Testis (tissue), 2 donors: ENCODE data around the gene LGI1.

Experiments
- POLR2A ChIP-seq: fragments of 450-650 bp; IDR thresholded peaks from one replicate; pipeline ENCODE4 v1.6.1; 2017; ENCODE audit warnings: antibody characterized with exemption, mild to moderate bottlenecking, moderate library complexity
- TF ChIP-seq, protein P1 (sequence below), 3 experiments: fragments of 450-650 bp in 2 of 3; fragments of 200-600 bp in 1 of 3; sonication (generic) in 1 of 3; IDR thresholded peaks; one replicate each; pipeline ENCODE4 v1.5.1; 2016 to 2019; ENCODE audit warnings: antibody characterized with exemption in 3 of 3, mild to moderate bottlenecking in 2 of 3, moderate library complexity in 1 of 3

- TF ChIP-seq POLR2A = no peak
- TF ChIP-seq, protein P1, sequence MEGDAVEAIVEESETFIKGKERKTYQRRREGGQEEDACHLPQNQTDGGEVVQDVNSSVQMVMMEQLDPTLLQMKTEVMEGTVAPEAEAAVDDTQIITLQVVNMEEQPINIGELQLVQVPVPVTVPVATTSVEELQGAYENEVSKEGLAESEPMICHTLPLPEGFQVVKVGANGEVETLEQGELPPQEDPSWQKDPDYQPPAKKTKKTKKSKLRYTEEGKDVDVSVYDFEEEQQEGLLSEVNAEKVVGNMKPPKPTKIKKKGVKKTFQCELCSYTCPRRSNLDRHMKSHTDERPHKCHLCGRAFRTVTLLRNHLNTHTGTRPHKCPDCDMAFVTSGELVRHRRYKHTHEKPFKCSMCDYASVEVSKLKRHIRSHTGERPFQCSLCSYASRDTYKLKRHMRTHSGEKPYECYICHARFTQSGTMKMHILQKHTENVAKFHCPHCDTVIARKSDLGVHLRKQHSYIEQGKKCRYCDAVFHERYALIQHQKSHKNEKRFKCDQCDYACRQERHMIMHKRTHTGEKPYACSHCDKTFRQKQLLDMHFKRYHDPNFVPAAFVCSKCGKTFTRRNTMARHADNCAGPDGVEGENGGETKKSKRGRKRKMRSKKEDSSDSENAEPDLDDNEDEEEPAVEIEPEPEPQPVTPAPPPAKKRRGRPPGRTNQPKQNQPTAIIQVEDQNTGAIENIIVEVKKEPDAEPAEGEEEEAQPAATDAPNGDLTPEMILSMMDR (IDR thresholded peaks at IDR 0.05) = no peak
Measured at GRCh38 chr10:93815304-93816096, 57.8 kb downstream of the LGI1 start.
